ENCODE measurements around the gene SWAP70. TPM values are rescaled to one million over a fixed set of nuclear protein-coding genes. Genes with fewer than 3 reads are reported as not detected.

Gene SWAP70
- total RNA-seq, result 13.2 and 15.5 TPM in 2 replicates

DNA sequence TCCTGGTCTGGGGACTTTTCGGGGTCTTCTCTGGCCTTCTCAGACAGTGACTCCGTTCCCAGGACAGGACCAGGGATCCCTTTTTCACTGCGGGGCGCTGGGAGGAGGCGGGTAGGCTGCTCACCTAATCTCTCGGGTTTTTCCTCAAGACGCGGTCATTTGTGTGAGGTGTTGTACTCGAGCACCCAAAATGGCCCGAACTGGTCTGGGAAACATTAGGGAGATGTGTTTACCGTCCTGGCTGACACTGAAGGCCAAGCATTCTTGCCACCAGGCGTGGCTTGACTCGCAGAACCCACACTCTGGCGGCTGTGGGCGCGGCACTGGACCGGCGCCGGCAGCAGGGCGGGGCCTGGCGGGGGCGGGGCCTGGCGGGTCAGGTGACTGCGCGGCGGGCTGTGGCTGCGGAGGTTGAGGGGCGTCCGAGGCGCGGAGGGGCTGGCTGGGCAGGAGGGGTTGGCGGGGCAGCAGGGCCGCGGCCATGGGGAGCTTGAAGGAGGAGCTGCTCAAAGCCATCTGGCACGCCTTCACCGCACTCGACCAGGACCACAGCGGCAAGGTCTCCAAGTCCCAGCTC is at the start of gene SWAP70:
Gene SWAP70 (plus strand): TSS at position 379 of the 577 bp plus-strand sequence. CDS start 103 bp downstream, at position 482.

Other genes starting within 250 kb of the SWAP70 start
- gene ZNF143, start 203.1 kb upstream of the SWAP70 start, total RNA-seq, result 13.5 and 18.6 TPM in 2 replicates
- gene WEE1, start 90.4 kb upstream of the SWAP70 start, total RNA-seq, result 17.2 and 18.0 TPM in 2 replicates

Measured in epithelial cell of alveolus of lung (primary cell).